GM19043 (cell line): Measurements from ENCODE around the gene CDKL2.
"Not testable (repeated sequence)": the region's sequence is repeated elsewhere in the genome, so short reads cannot be mapped to it uniquely, and the experiment has no call there.

Experiments used
- ATAC-seq: cut with Tn5 transposase; IDR thresholded peaks from one replicate; pipeline ENCODE4 v1.9.1; 2021; ENCODE audit warnings: low read depth; ENCODE audit not compliant: unreplicated experiment

CDKL2 gene

DNA sequence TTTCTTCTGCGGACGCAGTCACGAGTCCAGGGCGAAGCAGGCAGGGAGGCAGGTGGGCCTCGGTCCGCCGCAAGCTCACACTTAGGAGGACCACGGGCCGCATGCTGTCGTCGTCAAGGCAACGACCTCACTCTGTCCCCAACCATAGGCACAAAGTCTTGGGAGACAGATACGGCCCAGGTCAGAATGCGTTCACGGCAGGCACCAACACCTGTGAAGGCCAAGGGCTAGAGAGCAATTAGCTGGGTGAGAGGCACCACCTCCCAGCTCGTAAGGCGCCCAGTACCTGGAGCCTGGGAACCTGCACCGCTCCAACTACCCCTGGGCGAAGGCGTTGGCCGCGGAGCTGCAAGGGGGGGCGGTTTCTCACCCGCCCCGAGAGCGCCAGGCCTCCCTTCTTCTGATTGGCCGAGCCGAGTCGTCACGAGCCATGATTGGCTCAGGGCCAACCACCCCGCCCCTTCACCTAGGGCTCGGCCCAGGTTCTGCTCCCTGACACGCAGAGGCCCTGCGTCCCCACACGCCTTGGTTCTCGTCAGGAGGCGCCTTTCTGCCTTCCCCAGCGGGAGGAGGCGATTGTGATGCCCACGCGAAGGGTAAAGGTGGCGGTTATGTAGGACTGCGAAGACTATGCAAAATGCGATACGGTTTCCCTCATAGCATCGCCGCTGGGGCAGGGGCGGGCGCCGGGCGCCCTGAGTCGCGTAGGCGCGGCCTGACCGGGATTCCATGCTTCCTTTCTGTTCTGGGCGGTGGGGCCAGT is at the start of gene CDKL2:
CDKL2 (minus strand) TSS at position 355 of the 763 bp plus-strand sequence. CDS start 4,540 bp downstream, outside the sequence.
- ATAC-seq: peak; percentile 99

DNA sequence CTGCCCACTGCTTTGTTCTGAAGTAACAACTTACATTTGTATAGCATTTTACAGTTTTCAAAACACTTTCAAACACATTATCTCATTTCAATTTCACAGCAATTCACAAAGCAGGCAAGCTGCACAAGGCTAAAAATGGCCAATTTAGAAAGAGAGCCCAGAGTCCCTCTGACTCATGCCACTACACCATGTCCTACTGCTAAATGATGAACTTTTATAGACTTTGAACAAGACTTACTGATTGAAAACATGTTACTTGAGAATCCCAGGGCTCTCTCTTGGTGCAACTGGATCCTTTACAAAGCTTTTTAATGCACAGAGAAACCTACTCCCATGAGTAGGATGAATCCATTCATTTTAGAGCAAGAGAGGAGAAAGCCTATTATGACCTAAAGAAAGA is 48.6 kb upstream of the CDKL2 start:
- no peak for ATAC-seq

GRCh38 chr4:75678473-75678872 is 48.1 kb upstream of the CDKL2 start:
- no peak for ATAC-seq

- no peak for ATAC-seq
Observed at GRCh38 chr4:75675004-75675531, 44.7 kb upstream of the CDKL2 start.

DNA sequence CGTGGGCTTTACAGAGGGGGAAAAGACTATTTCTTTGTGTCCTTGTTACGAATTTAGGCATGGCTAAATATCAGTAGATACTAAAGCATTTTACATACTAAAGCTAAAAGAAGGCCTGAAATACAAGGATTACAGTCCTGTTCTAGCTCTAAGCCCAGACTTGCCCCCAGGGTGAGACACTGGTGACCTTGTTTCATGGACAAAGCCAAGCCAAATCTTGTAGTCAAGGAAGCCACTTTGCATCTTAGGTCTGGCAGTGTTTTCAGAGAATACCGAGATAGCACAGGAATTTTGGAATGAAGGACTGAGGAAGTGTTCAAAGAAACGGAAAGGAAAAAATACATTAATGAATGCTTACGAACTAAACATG is 43.6 kb upstream of the CDKL2 start:
- ATAC-seq: no peak

DNA sequence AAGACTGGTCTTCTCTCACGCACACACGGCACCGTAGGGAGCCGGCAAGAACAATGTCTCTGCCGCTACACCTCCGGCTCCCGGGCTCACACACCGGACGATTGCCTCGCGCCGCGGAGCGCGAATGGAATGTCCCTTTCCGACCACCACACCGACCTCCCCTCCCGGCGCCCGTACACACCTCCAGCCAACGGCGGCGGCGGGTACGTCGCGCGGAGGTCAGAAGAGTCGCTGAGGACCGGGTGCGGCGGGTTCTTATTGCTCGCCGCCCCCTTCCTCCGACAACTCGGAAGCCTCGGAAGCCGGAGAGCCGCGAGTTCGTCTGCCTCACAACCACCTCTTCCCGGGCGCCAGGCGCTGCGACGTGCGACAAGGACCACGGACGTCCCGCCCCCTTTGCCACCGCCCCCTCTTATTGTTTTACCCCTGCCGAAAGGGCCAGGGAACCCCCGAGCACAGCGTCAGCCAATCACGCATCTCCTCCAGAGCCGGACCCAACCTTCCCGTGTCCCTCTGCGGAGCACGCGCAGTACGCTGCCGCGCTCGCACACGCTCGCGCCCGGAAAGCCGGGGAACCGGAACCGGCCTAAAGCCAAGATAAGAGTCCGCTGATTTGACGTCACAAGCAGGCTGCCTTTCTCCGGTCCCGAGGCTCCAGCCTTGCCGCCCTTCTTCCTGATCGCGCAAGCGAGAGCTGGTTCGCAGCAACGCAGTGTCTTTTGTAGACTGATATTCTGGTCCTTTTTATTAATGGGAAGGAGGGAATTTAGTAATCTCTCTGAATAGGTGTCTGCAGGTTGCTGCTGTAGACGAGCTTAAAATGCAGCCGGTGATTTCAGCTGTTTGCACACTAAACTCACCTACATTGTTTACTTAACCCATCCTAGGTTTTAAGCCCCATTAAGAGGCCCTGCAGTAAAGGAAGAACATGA is 43.0 kb upstream of the CDKL2 start, which contains the start of gene G3BP2:
G3BP2 (minus strand) TSS at position 385 of the 932 bp plus-strand sequence. CDS start 11,386 bp downstream, outside the sequence.
- peak; percentile 92 for ATAC-seq

GRCh38 chr4:75672461-75673026 is 42.2 kb upstream of the CDKL2 start:
- peak; percentile 14 for ATAC-seq

GRCh38 chr4:75671802-75672421 is 41.6 kb upstream of the CDKL2 start:
- ATAC-seq: no peak

GRCh38 chr4:75668596-75668995 is 38.3 kb upstream of the CDKL2 start:
- ATAC-seq: no peak

DNA sequence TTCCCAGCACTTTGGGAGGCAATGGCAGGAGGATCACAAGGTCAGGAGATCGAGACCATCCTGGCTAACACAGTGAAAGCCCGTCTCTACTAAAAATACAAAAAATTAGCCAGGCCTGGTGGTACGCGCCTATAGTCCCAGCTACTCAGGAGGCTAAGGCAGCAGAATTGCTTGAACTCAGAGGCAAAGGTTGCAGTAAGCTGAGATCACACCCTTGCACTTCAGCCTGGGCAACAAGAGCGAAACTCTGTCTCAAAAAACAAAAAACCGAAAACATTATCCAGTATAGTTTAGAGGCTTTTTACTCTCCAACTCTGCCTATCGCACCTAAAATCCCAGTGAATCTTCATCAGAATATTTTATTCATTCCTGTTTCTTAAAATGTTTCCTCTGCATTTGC is 37.3 kb upstream of the CDKL2 start:
- not testable (repeated sequence) for ATAC-seq

DNA sequence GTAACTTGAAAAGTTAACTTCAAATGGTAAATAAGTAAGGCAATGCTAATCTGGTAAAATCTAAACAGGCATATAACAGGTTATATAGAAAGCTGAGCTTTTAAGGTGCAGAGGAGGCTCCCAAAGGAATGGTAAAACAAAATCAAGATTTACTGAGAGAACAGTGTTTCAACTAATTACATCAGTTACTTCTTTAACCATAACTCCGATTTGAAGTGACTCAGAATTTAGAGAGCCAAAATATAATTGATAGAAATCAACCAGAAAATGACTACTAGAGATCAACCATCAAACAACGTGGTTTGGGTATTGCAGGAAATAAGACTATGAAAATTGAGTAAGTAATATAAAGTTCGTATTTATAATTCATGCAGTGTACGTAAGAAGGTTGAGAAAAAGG is 36.0 kb upstream of the CDKL2 start:
- no peak for ATAC-seq

DNA sequence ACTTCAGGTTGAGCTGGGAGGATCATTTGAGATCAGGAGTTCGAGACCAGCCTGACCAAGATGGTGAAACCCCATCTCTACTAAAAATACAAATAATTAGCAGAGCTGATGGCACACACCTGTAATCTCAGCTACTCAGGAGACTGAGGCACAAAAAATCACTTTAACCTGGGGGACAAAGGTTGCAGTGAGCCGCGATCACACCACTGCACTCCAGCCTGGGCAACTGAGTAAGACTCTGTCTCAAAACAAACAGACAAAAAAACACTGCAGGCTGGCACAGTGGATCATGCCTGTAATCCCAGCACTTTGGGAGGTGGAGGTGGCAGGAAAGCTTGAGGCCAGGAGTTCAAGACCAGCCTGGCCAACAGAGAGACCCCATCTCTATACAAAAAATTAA is 34.3 kb upstream of the CDKL2 start:
- not testable (repeated sequence) for ATAC-seq

GRCh38 chr4:75662626-75663025 is 32.3 kb upstream of the CDKL2 start:
- ATAC-seq: no peak

GRCh38 chr4:75660491-75660890 is 30.2 kb upstream of the CDKL2 start:
- no peak for ATAC-seq

GRCh38 chr4:75659512-75660031 is 29.2 kb upstream of the CDKL2 start:
- ATAC-seq: no peak

GRCh38 chr4:75658876-75659275 is 28.5 kb upstream of the CDKL2 start:
- no peak for ATAC-seq

DNA sequence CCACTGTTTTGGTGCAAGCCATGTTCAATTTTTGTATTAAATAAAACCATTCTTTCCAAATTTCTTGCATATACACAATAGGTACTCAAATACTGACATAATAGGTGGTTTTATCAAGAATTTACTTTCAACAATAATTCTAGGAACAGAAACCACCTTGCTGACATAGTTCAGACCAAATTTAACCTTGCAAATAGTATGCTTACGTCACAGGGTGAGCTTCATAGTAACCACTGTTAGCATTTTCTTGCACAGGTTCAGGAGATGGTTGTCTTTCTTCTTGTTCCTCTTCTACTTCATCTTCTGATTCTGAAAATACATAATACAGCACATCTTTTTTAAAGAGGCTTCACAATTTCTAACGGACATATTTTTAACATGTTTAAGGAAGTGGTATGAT is 25.2 kb upstream of the CDKL2 start:
- no peak for ATAC-seq

DNA sequence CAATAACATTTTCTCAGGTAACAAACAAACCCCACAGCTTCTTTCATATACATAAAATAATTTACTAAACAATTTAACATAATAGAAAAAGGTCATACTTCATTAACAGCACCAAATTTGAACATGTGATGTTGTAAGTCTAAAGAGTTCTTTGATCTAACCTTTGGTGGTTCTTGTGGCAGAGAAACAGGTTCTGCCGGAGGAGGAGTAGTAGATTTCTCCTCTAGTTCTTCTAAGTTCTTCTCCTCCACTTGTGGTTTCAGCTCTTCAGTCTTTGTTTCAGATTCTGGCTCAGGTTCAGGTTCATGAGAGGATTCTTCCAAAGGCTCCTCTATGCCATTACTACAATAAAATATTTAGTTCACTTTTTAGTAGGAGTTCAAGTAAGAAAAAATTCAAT is 24.6 kb upstream of the CDKL2 start:
- no peak for ATAC-seq

DNA sequence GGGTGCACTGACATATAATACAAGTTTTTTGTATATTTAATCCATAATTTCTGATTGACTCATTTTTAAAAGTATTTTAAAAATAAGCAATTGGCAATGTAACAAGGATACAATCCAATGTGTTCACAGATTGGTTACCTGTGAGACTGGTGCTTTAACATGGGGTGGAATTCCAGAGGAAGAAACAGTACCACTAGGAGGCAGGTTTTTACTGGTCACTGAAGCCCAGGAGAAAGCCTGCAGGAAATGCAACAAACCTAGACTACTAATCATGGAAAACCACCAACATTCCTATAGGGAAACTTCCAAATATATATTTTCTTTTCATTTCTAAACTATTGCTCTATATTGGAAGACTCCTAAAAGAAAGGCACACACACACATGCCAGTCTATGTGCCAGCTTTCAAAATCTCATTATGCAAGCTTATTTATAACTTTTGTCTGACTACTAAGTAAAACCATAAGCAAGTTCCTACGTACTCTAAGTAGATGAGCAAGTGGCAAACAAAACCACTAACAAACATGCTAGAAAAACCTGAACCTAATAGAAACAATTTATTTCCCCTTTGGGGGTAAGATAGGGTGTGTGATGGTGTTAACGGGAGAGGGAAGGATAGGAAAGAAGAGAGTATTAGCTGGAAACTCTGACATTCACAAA is 23.6 kb upstream of the CDKL2 start:
- no peak for ATAC-seq

- no peak for ATAC-seq
Observed at GRCh38 chr4:75644095-75644494, 13.8 kb upstream of the CDKL2 start.
